HG03457 (cell line): ENCODE data around the gene RAPGEF3.
A peak's percentile ranks its signal among the peaks of the same experiment; 100 is the strongest.

Source experiments
- ATAC-seq: cut with Tn5 transposase; IDR thresholded peaks from one replicate; pipeline ENCODE4 v1.9.1; 2021; ENCODE audit warnings: moderate number of reproducible peaks; ENCODE audit not compliant: unreplicated experiment

The RAPGEF3 gene

DNA sequence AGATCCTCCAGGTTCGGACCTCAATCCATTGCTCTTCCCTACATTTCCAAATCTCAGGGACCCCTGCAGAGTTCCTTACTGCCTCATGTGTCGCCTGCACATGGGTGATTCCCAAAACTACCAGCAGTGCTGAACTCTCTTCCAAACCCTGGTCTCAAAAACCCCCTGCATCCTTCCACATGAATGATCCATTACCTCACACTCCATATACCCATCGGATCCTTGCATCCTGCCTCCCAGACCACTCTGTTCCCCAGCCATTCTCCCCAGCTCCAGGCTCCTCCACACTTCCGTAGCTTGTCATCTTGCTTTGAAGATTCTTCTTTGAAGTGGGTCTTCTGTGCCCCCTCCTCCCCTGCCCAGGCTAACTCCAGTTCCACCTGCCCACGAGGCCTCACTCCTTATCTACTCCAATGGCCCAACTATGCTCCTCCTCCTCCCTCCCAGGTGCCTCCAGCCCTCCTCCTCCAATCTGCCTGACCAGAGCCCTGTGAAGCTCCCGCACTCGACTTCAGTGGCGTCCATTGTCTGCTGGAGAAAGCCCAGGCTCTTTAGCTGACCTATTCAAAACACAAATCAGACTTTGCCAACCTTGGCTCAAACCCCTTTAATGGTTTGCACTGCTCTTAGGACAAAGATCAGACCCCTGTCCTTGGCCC, 13.8 kb downstream of the RAPGEF3 start:
- ATAC-seq, result no peak

DNA sequence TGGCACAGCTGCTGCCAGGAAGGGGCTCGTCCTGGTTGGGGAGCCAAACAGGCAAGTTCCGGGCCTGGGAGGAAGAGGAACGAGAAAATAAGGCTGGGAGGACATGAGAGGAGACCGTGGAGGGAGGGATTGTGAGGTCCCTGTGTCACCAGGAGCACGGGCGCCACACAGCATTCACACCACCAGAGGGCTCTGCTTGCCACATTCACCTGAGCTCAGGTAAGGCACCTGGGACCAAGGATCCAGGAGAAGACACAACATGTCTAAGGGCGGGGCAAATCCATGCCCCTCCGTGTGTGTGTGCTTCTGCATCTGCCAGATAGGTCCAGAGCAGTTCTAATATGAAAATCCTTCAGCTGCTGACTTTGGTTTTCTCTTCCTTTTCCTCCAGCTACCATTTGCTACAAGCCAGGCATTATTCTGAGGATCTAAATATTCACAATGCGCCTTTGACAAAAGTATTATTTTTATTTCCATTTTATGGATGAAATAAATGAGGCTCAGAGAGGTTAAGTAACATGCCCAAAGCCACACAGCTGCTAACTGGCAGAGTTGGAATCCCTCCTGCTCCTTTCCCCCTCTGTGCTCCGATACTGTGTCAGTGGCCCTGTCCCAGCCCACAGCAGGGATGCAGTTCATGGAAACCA, 14.6 kb downstream of the RAPGEF3 start:
- ATAC-seq, result no peak

DNA sequence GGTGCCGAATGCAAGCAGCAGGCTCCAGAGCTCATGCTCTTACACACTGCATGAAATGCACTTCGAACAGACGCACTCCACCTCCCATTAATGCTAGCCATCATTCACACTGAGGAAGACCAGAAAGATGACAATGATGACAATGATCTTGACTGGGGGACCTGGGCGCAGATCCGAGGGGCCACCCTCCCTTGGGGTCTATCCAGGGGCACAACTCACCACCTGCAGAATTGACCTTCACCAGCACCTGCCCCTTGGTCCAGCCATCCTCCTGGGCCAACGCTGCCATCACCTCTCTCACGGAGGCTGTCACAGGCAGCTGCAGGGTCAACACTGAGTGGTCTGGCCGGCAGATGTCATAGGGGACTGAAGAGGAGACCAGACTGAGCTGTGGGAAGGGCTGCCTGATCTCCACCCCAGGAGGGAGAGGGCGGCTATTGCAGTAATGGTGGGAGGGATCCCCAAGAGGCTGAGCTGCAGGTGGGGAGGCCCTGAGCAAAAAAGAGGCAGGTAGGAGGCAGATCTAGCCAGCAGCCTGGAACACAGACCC, 15.3 kb downstream of the RAPGEF3 start:
- ATAC-seq, result no peak

DNA sequence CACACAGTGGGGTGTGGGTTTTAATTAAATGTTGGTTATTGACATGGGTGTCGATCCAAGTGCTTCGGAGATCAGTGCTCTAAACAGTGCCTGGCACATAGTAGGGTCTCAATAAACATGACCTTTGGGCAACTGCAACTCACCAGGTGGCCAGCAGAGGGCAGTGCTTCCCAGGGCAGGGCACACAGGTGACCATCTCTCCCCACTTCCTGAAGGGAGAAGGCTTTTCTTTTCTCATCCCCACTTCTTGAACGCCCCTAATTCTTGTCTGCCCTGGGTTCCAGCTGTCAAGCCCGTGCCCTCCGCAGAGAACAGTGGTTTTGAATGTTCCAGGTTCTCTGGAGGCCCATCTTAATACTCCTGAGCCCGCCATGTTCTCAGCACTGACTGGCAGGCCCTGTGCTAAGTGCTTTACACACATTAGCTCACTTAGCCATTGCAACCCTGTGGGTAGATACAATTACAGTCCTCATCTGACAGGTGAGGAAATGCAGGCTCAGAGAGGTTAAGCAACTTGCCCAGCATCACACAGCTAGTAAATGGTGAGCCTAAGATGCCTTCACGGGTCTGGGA, 16.3 kb downstream of the RAPGEF3 start:
- ATAC-seq, result no peak

DNA sequence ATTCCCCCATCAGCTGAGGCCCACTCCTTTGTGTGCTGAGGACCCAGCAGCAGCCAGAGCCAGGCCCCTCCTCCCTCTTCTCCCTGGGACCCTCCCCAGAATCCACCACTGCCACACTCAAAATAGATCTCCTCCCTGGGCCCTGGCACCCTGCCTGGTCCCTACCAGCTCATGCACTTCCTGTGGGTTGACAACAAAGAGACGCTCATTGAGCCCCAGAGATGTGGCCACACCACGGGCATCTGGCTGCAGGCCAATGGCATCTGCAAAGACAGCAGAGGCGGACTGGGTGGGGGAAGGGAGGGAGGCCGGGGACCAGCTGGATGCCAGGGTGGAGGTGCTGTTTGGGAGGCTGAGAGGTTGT, 17.4 kb downstream of the RAPGEF3 start:
- no peak for ATAC-seq

DNA sequence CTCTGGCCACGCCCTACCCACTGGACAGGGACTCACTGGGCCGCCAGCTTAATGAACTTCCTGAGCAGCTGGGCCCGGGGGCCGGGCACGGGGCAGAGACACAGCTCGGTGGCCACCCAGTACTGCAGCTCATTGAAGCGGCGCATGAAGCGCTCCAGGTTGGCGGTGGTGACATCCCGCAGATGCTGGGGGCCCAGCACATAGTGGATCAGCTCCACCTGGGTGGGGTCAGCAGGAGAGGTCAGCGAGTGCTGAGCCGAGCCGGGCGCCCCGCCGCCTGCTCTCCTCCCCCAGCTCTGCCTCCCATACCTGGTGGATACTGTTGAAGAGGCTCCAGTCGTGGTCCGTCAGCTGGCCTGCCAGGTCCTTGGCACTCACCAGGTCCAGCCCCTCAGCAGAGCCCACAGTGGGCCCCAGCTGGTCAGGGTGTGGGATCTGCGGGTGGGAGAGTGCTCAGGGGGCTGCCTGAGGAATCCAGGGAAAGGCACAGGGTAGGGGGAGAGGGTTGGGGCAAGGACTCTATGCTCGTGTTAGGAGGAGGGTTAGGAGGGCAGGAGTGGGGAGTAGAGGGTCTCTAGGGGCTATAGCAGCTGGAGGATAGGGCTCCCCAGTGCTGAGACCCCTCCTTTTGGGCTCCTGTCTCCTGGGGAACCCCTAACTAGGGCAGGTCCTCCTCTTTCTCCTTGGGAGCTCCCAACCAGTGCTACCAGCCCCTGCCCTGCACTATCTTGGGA, 17.9 kb downstream of the RAPGEF3 start:
- ATAC-seq, result no peak

DNA sequence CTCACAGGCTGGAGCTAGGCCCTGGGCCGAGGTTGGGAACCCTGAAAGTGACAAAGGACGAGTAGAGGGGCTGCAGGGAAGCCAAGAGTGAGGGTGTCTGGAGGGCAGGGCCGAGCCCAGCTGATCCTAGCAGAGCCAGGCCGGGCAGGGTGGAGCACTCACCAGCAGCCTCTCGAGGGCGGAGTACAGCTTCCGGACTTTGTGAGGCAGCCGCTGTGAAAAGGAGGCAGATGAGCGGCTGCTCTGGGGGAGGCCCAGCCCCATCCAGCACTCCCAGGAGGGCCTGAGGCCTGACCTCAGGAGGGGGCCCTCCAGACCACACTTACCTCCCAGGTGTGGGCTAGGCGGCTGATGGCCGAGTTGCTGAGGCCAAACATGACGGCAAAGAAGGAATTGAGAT, 18.7 kb downstream of the RAPGEF3 start:
- ATAC-seq, result no peak

DNA sequence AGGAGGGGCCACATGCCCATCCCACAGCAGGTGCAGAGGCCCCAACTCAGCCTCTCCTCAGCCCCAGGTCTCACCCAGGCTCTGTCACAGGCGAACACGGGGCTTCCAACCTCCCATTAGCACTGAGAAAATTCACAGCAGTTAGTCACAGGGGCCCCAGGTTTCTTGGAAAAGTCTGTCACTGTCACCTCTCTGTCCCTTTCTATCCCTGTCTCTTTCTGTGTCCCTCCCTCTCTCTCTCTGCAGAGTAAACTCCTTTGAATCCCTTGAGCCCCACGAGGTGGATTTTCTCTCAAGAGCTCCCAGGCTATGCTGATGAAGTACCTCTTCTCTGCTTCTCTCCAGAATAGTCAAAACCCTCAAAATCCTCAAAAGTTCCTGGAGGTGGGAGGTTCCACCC, 19.4 kb downstream of the RAPGEF3 start:
- no peak for ATAC-seq

DNA sequence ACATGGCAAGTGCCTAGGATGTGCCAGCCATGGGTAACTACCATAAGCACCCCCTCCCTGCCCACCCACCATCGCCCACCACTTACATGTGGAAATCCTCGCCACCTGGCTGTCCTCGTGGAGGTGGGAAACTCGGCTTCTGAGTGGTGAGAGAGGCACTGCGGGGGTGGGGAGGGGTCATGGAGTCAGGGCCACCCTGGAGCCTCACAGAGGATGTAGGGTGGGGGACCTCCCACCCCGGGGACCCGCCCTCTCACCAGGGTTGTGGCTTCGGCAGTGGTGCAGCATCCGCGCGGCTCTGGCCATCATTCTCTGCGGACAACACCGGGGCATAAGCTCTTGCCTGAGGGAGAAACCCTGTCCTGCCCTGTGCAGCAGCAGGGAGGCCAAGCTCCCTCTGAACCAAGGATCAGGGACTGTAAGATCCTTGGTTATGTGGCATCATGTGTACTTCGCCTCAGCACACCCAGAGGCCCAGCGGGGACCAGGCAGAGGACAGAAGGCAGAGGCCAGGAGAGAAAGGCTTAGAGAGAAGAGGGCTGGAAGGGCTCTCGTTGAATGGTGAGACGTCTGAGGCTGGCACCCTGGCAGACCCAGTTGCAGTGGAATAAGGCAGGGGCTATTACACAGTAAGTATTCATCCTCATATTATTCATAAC, 20.6 kb downstream of the RAPGEF3 start:
- ATAC-seq, result no peak

DNA sequence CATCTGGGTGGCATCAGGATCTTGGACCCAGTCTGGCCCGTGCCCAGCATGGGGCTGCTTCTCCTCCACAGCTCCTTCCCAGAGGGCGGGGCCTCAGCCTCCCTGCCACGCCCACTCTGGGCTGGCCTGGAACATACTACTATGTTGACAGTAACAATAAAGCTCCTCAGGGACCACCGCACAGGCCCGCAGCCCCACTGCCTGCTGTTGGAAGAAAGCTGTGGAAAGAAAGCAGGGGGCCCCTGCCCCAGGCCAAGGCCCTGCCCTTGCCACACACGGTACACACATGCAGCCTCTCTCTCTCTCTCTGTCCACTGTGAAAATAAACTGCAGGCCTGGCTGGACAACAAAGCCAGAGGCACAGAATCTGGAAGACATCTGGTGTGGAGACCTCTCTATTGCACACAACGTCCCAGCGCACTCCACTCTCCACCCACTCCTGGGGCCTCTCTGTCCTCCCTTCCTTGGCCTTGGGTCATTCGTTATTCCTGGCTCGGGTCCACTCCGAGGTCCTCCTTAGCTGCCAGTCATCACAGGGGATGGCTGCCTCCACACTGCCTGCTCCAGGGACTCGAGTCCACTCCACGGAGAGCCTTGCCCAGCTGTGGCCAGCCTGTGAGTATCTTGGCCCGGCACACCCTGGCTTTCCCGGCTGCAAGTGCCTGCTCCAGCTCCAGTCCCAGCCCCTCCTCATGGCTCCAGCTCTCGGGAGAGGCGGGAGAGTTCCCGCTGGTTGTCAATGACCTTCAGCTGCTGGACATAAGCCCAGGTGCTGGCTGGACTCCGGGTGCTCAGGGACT, 21.6 kb downstream of the RAPGEF3 start:
- ATAC-seq, result no peak

DNA sequence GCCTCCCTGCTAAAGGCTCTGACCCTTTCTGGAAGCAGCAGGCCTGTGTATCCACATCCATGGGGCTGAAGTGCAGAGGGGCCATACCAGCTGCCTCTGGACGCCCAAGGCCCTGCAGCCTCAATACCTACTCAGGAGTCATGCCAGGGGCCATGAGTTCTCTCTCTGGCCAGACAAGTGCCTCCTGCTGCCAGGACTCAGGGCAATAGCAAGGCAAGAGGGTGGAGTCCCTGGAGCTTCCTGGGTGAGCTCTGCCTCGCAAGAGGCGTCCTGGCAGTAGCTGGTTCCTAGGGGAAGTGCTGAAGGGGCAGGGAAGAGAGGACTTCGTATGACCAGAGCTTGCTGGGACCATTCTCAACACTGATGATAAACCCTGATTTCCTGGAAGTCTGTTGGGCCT, 22.5 kb downstream of the RAPGEF3 start:
- no peak for ATAC-seq

DNA sequence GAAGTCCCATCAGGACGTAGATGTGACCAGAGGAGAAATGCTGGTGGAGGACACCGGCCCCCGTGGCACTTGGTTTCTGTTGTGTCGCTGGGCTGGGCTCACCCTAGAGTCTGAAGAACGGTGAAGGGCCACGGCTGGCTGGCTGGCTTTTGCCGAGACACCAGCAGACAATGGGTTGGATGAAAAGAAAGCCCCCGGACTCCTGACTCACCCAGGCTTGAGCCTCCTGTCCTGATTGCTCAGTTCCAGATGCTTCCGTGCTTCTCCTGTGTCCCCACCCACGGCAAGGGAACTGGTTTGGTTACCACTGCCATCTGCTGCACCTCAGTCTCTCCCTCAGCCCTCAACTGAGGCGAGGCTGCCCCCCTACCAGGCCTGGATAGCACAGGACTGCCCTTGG, 23.0 kb downstream of the RAPGEF3 start:
- ATAC-seq, result no peak

DNA sequence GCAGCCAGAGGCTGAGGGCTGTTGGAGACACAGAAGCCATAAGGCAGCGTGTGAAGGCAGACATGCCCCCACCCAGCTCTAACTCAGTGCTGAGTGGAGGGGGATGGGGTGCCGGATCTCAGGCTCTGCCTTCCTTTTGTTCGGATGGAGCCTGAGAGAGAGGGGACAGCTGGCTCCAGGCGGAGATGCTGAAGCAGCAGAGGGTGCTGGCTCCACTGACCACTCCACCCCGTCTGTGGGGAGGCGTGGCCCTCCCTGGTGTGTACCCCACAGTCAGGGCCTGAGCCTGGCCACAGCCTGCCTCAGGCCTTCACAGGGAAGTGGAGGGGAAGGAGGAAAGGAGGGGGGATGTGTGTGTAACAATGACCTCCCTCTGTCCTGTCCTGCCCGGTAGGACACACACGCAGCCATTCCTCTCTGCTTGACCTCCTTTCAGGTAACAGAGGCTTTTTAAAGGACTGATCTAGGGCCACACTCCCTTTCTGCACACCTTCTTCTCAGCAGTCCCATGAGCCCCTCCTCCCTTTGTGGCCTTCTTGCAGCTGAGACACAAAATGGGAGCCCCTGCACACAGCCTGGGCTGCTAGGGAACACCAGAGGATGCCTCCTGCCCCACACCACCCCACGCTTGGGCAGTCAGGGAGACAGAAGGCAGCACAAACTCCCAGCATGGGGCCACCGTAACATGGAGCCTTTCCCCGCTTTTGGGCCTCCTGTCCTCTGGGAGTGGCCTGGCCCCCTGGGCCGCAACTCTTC, 23.8 kb downstream of the RAPGEF3 start:
- no peak for ATAC-seq

DNA sequence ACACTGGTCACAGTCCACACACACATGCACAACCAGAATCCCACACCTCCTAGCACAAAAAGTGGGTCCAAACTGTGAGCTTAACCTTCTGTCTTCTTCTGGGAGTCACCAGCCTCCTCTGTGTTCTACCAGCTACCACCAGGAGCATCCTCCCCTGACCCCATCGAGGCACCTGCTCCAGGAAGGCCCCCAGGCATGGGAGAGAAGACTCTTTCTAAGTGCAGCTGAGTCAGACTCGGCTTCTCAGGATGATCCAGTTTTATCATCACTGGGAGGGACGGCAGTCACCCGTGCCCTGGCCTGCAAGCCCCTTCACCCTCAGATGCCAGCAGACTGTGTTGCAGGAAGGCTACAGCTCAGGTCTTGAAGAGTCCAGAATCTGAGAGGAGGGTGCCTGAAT, 25.5 kb downstream of the RAPGEF3 start:
- ATAC-seq, result no peak

DNA sequence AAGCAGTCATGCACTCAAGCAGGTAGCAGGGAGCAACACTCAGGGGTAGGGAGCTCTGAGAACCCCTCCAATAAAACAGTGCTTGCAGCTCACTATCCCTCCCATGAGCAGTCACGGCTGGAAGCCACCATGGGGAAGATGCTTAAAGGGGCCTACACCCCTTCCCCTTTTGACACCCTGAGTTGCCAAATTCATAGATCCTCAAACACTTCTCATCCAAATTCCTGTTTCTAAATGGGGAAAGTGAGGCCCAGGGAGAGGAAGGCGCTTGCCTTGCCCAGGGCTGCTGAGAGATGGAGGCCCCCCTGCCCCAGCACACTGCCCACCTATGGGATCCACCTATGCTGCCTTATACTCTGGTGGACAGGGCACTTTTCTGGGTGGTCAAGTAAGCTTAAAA, 26.2 kb downstream of the RAPGEF3 start:
- ATAC-seq, result no peak

DNA sequence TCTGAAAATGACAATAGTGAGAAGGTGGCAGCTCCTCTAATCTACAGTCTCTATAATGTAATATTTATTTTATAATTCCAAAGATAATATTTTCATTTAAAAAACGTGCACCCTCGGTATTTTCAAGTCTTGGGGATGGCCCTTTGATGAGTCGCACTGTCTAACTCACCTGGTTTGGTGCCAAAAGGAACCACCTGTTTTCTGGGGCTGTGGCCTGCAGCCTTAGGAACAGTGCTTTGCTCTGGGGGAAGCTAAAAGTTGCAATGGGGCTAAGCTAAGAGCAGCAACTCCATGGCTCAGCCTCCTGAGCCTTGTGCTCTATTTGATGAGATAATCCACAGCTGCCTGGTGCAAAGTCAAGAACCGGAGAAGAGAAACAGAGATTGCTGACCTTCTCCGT, 27.0 kb downstream of the RAPGEF3 start:
- no peak for ATAC-seq

DNA sequence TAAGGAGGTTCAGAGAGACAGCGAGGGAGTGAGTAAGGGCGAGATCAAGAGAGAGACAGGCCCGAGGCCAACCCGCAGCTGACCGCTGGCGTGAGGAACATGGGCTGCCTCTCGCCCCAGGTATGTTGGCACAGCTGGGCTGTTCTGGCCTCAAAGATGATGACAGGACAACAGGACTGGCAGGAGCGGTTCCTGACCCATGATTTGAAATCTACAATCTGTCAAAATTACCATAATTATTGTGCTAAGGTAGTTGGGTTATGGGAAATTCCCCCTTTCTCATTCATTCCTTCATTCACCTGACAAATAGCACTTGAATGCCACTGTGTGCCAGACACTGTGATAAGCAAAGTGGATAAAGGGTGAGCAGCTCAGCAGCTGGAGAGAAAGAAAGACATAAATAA, 28.3 kb downstream of the RAPGEF3 start:
- no peak for ATAC-seq

DNA sequence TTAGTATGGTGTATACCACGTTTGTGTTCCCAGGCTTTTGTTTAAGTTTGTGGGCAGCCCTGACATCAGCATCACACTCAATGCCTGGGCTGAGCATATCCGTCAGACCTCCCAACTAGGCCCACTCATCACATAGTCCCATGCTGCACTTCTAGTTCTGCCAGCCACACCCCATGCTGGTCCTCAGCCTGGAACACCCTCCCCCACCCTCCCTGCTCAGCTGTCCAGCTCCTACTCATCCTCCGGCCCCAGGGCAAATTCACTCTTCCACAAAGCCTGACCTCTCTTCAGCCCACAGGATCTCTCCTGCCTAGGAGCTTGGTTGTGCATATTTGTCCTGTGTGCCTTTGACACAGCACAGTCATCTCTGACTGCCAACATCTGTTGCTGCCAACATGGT, 29.4 kb downstream of the RAPGEF3 start:
- no peak for ATAC-seq

DNA sequence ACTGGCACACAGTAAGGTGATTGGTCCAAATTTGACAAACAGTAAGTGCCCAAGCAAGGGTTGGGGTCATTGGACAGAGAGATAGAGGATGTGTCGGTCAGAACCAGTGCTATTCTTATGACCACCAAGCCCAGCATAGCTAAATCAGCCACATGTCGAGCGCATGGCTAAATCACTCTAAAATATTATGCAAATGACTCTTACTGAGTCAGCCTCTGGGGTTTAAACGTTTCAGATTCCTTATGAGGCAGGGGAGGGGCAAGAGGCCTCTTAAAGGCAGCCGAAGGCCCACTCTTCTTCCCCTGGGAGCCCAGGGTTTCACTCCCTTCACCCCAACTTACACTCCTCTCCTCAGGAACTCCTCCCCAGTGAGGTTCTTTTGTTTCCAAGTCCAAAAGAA, 32.8 kb downstream of the RAPGEF3 start:
- peak; percentile 60 for ATAC-seq
